ENCODE data around the gene PCNX2.

- TF ChIP-seq CTCF (IDR thresholded peaks at IDR 0.05): no peak
- no peak for TF ChIP-seq POLR2A (IDR thresholded peaks at IDR 0.05)
- TF ChIP-seq POLR2AphosphoS5 (IDR thresholded peaks at IDR 0.05): no peak
Measured at GRCh38 chr1:232973652-232974611, 321.6 kb downstream of the PCNX2 start.

All from prostate gland (tissue), 2 donors.